OCI-LY7 (cell line): ENCODE measurements around the gene RET. TPM values are rescaled to one million over a fixed set of nuclear protein-coding genes. Genes with fewer than 3 reads are reported as not detected.

ENCODE experiments used
- BruUV-seq: library from RNA; stranded (reverse); fragments of 400-500 nt; replicated peaks from 2 replicates; lab custom pipeline; 2021; lab: Mats Ljungman, UMichigan
- CTCF ChIA-PET: fragments of 300-600 bp; sonication (Branson Sonifier 250); formaldehyde crosslinking; loops from one replicate; lab custom pipeline; 2022; ENCODE audit warnings: antibody characterized with exemption; ENCODE audit not compliant: unreplicated experiment; lab: Charles Lee
- POLR2A ChIA-PET: fragments of 300-600 bp; sonication (Branson Sonifier 250); formaldehyde crosslinking; loops from one replicate; lab custom pipeline; 2022; ENCODE audit warnings: antibody characterized with exemption; lab: Charles Lee
- DNase-seq: peaks from one replicate; pipeline ENCODE4 v3.0.0-alpha.2; 2015; ENCODE audit warnings: low spot score
- H2AFZ ChIP-seq: fragments of 200-600 bp; sonication (generic), shearing (Covaris generic); 2 replicates; pipeline ENCODE4 v1.6.1; 2014; ENCODE audit warnings: mild to moderate bottlenecking, antibody characterized with exemption, low read length, moderate library complexity
- H3K27ac ChIP-seq: fragments of 200-600 bp; sonication (generic); 2 replicates; pipeline ENCODE4 v1.5.1; 2014; ENCODE audit warnings: mixed run types, low read depth, mild to moderate bottlenecking, moderate library complexity, low read length, inconsistent platforms; ENCODE audit not compliant: poor library complexity, severe bottlenecking
- H3K36me3 ChIP-seq: fragments of 200-600 bp; sonication (generic); 2 replicates; pipeline ENCODE4 v1.6.1; 2014; ENCODE audit warnings: mild to moderate bottlenecking, antibody characterized with exemption, low read length, moderate library complexity, mixed read lengths; ENCODE audit not compliant: insufficient read depth
- H3K4me1 ChIP-seq: fragments of 200-600 bp; sonication (generic); 2 replicates; pipeline ENCODE4 v1.5.1; 2014; ENCODE audit warnings: mild to moderate bottlenecking, low read length; ENCODE audit not compliant: insufficient read depth, poor library complexity, severe bottlenecking
- H3K4me2 ChIP-seq: fragments of 200-600 bp; sonication (generic); 2 replicates; pipeline ENCODE4 v1.6.1; 2014; ENCODE audit warnings: mild to moderate bottlenecking, low read length
- H3K4me3 ChIP-seq: fragments of 200-600 bp; sonication (generic); 2 replicates; pipeline ENCODE4 v1.5.1; 2014; ENCODE audit warnings: mild to moderate bottlenecking, low read depth, low read length; ENCODE audit not compliant: poor library complexity, severe bottlenecking
- H3K79me2 ChIP-seq: fragments of 200-600 bp; sonication (generic); 2 replicates; pipeline ENCODE4 v1.6.1; 2016; ENCODE audit warnings: low read depth, mild to moderate bottlenecking, low read length, moderate library complexity, mixed read lengths; ENCODE audit not compliant: insufficient read depth
- H3K9me2 ChIP-seq: fragments of 200-600 bp; sonication (generic); 2 replicates; pipeline ENCODE4 v1.6.1; 2016; ENCODE audit warnings: mild to moderate bottlenecking, low read length, mixed read lengths; ENCODE audit not compliant: insufficient read depth
- H3K9me3 ChIP-seq: fragments of 200-600 bp; sonication (generic); 2 replicates; pipeline ENCODE4 v1.6.1; 2014; ENCODE audit warnings: mild to moderate bottlenecking, mixed run types, low read length, mixed read lengths
- H4K20me1 ChIP-seq: fragments of 200-600 bp; sonication (generic); 2 replicates; pipeline ENCODE4 v1.6.1; 2014; ENCODE audit warnings: mild to moderate bottlenecking, antibody characterized with exemption, low read length, moderate library complexity, mixed read lengths; ENCODE audit not compliant: insufficient read depth
- CTCF ChIP-seq: fragments of 200-600 bp; sonication (generic); conservative IDR thresholded peaks from 2 replicates; pipeline ENCODE4 v1.5.1; 2014; ENCODE audit warnings: mild to moderate bottlenecking, antibody characterized with exemption, low read length, moderate library complexity, mixed read lengths
- EZH2phosphoT487 ChIP-seq: fragments of 200-600 bp; sonication (generic); IDR thresholded peaks from 2 replicates; pipeline ENCODE4 v1.6.1; 2018; ENCODE audit warnings: low read depth, borderline replicate concordance, mild to moderate bottlenecking, mixed run types, antibody characterized with exemption, low read length, moderate library complexity, mixed read lengths
- intact Hi-C: fragments of 100-400 bp; cut with micrococcal nuclease; formaldehyde crosslinking; loops from one replicate; pipeline ENCODE4 v1.10.0; 2022; ENCODE audit not compliant: unreplicated experiment
- total RNA-seq, 2 experiments: library from RNA; depleted of rRNA in 1 of 2; stranded (reverse); fragments of >200 nt in 1 of 2; shearing (Covaris generic) in 1 of 2; gene quantifications; 2 replicates each; pipeline ENCODE4 v1.2.3, GENCODE V29; 2014 to 2022

The RET gene
- total RNA-seq, 2 experiments from 2014 or later: 0.06 TPM; not detected in 1

GRCh38 chr10:43130770-43131171 lies 53.9 kb downstream of the RET start:
- BruUV-seq: no TSS peak
- no peaks in the 10 kb centered on the region for H4K20me1 ChIP-seq
- no peak for TF ChIP-seq CTCF
- TF ChIP-seq EZH2phosphoT487: no peak
- POLR2A ChIA-PET: interaction anchor here (1.4 kb wide), 1 partner anchor 11 kb away, joined by 5 read pairs; no protein-coding TSS in a partner anchor
- H3K79me2 ChIP-seq: no peaks in the 10 kb centered on the region
- no peaks in the 10 kb centered on the region for H3K9me3 ChIP-seq
- peaks cover 82% of the 10 kb centered on the region for H3K4me1 ChIP-seq
- H3K36me3 ChIP-seq: no peaks in the 10 kb centered on the region
- no peak overlapping the region for H2AFZ ChIP-seq
- no peak for DNase-seq
- CTCF ChIA-PET: no interaction called here
- no peak overlapping the region for H3K4me2 ChIP-seq
- no peak overlapping the region for H3K27ac ChIP-seq
- no peak overlapping the region for H3K4me3 ChIP-seq
- no peaks in the 10 kb centered on the region for H3K9me2 ChIP-seq
- intact Hi-C loops: loop anchor here (10.0 kb wide), 2 partner anchors 496 to 576 kb away; partner anchors contain the start of gene ZNF33B

- H3K27ac ChIP-seq: no peak overlapping the region
- H3K9me3 ChIP-seq: no peaks in the 10 kb centered on the region
- BruUV-seq: no TSS peak
- no peak overlapping the region for H2AFZ ChIP-seq
- TF ChIP-seq EZH2phosphoT487 (no peak), CTCF (no peak)
- no peak overlapping the region for H3K4me3 ChIP-seq
- DNase-seq: no peak
- ChIA-PET CTCF (no interaction called here), POLR2A (interaction anchor here (1.4 to 4.5 kb wide), 2 partner anchors 10 kb away, joined by 5 to 34 read pairs; no protein-coding TSS in a partner anchor)
- H4K20me1 ChIP-seq: no peaks in the 10 kb centered on the region
- no peak overlapping the region for H3K4me2 ChIP-seq
- no peaks in the 10 kb centered on the region for H3K9me2 ChIP-seq
- intact Hi-C loops: loop anchor here (10.0 kb wide), 2 partner anchors 496 to 576 kb away; partner anchors contain the start of gene ZNF33B
- no peaks in the 10 kb centered on the region for H3K36me3 ChIP-seq
- H3K4me1 ChIP-seq: peaks cover 82% of the 10 kb centered on the region
- H3K79me2 ChIP-seq: no peaks in the 10 kb centered on the region
These were observed 54.4 kb downstream of the RET start for GRCh38 chr10:43131256-43131655.

GRCh38 chr10:43131906-43132305 lies 55.0 kb downstream of the RET start:
- DNase-seq: no peak
- TF ChIP-seq CTCF (no peak), EZH2phosphoT487 (no peak)
- Histone ChIP-seq H3K36me3 (no peaks in the 10 kb centered on the region), H3K79me2 (peaks cover 3% of the 10 kb centered on the region; the same call in 1 of the 2 replicates), H3K4me2 (no peak overlapping the region), H3K9me3 (no peaks in the 10 kb centered on the region), H3K4me3 (no peak overlapping the region), H4K20me1 (no peaks in the 10 kb centered on the region), H2AFZ (no peak overlapping the region), H3K27ac (no peak overlapping the region), H3K4me1 (peaks cover 82% of the 10 kb centered on the region), H3K9me2 (no peaks in the 10 kb centered on the region)
- intact Hi-C loops: loop anchor here (10.0 kb wide), 2 partner anchors 497 to 577 kb away; partner anchors contain the start of gene ZNF33B
- no TSS peak for BruUV-seq
- POLR2A ChIA-PET: interaction anchor here (4.5 kb wide), 1 partner anchor 10 kb away, joined by 34 read pairs; no protein-coding TSS in a partner anchor
- CTCF ChIA-PET: no interaction called here
